Glomerular visceral epithelial cell (primary cell): Measurements from ENCODE around the gene SCAF4.
"Not testable (repeated sequence)": the region's sequence is repeated elsewhere in the genome, so short reads cannot be mapped to it uniquely, and the experiment has no call there.

Source experiments
- DNase-seq: peaks from one replicate; pipeline ENCODE4 v3.0.0-alpha.2; 2016; ENCODE audit errors: extremely low spot score

SCAF4 gene

DNA sequence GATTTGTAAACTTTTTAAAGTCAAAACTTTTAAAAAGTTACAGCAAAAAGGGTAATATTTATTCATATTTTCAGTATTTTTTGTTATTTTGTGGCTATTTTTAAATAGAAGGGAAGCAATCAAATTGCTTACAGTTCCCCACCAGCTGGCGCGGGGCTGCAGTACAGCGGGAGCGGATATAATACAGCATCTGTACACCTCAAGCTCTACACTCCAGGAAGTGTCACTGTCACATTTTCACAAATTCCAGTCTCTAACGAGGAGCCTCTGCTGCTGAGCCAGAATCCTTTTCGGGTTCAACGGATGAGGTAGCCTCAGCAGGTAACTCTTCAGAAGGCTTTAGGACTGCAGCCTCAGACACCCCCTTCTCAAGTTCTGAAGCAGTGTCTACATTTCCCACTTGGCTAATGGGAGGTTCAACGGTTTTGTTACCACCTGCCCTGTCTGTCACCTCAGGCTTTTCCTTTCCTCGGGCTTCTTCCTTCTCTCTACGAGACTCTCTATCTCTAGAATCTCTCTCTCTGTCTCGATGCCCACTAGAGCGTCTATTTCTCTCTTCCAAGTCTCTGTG is 60.7 kb downstream of the SCAF4 start:
- no peak for DNase-seq

DNA sequence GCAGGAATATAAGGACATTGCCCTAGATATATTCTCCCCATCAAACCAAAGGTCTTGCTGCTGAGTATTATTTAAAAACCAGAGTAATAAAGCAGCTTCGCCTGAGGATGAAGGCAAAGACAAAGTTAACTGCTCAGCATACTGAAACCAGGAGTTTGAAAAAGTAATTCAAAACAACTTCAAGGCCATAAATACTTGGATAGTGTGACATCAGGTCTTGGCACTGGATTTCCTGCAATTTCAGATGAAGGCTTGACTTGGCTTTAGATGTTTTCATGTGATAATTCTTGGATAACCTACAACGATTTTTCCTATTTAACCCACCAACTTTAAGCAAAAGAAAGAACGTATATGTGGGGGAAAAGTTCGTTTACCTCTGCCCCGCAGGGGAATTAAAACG is 61.8 kb downstream of the SCAF4 start:
- no peak for DNase-seq

DNA sequence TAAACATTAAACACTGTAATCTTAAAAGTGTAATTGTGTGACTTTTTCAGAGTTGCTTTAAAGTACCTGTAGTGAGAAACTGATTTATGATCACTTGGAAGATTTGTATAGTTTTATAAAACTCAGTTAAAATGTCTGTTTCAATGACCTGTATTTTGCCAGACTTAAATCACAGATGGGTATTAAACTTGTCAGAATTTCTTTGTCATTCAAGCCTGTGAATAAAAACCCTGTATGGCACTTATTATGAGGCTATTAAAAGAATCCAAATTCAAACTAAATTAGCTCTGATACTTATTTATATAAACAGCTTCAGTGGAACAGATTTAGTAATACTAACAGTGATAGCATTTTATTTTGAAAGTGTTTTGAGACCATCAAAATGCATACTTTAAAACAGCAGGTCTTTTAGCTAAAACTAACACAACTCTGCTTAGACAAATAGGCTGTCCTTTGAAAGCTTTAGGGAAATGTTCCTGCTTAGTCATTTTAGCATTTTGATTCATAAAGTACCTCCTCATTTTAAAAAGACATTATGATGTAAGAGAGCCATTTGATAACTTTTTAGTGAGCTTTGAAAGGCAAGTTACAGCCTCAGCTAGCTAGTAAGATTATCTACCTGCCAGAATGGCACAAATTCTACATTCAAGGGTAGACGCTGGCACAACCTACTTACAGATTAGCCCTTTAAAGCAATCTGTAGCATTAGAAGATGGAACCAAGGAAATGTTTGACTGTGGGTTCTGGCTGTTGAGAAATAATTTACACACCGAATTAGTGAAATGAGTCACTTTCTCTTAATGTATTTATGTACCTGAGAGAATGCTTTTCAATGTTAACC is 63.0 kb downstream of the SCAF4 start:
- DNase-seq: no peak

GRCh38 chr21:31667639-31668038 is 64.3 kb downstream of the SCAF4 start:
- no peak for DNase-seq

DNA sequence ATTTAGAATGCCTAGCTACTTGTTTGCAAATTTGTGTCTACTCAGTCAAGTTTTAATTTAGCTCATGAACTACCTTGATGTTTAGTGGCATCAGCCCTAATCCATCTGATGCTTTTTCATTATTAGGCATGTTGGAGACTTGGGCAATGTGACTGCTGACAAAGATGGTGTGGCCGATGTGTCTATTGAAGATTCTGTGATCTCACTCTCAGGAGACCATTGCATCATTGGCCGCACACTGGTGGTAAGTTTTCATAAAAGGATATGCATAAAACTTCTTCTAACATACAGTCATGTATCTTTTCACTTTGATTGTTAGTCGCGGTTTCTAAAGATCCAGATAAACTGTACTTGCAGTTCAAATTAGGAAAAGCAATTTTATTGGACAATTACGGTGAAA is 64.8 kb downstream of the SCAF4 start:
- no peak for DNase-seq

DNA sequence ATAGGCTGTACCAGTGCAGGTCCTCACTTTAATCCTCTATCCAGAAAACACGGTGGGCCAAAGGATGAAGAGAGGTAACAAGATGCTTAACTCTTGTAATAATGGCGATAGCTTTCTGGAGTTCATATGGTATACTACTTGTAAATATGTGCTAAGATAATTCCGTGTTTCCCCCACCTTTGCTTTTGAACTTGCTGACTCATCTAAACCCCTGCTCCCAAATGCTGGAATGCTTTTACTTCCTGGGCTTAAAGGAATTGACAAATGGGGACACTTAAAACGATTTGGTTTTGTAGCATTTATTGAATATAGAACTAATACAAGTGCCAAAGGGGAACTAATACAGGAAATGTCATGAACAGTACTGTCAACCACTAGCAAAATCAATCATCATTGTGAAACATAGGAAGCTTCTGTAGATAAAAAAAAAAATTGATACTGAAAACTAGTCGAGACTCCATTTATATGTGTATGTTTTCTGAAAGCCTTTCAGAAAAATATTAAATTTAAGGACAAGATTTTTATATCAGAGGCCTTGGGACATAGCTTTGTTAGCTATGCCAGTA is 65.4 kb downstream of the SCAF4 start:
- DNase-seq: no peak

GRCh38 chr21:31665869-31666268 is 66.0 kb downstream of the SCAF4 start:
- DNase-seq: not testable (repeated sequence)

GRCh38 chr21:31665397-31665796 is 66.5 kb downstream of the SCAF4 start:
- DNase-seq: peak; percentile 9

GRCh38 chr21:31663584-31664249 is 68.2 kb downstream of the SCAF4 start:
- no peak for DNase-seq

DNA sequence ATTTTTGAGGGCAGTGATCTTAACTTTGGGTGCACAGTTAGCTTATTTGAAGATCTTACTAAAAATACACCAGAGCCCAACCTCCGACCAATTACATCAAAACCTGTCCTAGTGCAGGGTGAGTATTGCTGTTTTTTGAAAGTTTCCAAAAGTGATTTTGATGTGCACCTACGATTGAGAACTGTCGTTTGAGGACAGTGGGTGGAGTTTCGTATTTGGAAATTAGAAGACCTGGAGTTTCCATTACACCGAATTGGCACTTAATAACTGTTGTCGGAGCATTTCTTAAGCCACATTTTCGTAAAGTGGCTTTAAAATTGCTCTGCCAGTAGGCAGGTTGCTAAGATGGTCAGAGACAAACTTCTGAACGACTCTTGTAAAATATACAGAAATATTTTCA is 71.3 kb downstream of the SCAF4 start:
- DNase-seq: no peak

- no peak for DNase-seq
These were observed 71.7 kb downstream of the SCAF4 start for GRCh38 chr21:31660259-31660565.

DNA sequence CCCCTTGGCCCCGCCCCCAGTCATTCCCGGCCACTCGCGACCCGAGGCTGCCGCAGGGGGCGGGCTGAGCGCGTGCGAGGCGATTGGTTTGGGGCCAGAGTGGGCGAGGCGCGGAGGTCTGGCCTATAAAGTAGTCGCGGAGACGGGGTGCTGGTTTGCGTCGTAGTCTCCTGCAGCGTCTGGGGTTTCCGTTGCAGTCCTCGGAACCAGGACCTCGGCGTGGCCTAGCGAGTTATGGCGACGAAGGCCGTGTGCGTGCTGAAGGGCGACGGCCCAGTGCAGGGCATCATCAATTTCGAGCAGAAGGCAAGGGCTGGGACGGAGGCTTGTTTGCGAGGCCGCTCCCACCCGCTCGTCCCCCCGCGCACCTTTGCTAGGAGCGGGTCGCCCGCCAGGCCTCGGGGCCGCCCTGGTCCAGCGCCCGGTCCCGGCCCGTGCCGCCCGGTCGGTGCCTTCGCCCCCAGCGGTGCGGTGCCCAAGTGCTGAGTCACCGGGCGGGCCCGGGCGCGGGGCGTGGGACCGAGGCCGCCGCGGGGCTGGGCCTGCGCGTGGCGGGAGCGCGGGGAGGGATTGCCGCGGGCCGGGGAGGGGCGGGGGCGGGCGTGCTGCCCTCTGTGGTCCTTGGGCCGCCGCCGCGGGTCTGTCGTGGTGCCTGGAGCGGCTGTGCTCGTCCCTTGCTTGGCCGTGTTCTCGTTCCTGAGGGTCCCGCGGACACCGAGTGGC is 72.2 kb downstream of the SCAF4 start, which contains the start of gene SOD1:
SOD1 (plus strand) TSS at position 158 of the 723 bp plus-strand sequence; CDS start at position 235, 77 bp downstream.
- peak; percentile 93 for DNase-seq

- DNase-seq: no peak
These were observed 72.7 kb downstream of the SCAF4 start for GRCh38 chr21:31659286-31659535.

- DNase-seq: no peak
These were observed 73.9 kb downstream of the SCAF4 start for GRCh38 chr21:31658053-31658452.

DNA sequence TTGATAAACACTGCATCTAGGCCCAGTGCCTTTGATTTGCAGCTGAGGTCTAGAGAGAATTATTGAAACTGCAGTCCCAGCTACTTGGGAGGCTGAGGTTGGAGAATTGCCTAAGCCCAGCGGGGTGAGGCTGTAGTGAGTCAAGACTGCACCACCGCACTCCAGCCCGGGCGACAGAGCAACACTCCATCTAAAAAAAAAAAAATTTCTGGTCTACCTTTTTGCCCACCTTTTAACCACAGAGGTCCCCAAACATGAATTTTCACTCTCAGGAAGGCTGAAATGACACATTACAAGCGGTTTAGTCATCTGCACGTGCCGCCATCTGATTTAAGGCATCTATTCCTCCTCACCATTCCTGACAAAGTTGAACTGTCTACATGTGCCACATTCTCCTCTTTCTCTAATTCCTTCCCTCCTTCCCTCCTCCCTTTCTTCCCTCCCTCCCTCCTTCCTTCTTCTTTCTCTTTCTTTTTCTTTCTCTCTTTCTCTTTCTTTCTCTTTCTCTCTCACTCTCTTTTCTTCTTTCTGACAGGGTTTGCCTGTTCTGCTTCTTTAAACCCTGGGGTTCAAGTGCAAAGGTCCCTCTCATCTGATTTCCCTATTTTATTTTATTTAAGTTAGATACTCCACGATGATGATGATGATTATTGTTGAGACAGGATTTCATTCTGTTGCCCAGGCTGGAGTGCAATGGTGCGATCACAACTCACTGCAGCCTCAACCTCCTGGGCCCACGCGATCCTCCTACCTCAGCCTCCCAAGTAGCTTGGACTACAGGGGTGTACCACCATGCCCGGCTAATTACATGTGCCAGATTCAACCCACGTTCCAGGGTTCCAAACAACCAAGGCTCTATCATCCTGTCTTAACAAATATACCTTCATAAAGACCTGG is 75.5 kb downstream of the SCAF4 start:
- no peak for DNase-seq

DNA sequence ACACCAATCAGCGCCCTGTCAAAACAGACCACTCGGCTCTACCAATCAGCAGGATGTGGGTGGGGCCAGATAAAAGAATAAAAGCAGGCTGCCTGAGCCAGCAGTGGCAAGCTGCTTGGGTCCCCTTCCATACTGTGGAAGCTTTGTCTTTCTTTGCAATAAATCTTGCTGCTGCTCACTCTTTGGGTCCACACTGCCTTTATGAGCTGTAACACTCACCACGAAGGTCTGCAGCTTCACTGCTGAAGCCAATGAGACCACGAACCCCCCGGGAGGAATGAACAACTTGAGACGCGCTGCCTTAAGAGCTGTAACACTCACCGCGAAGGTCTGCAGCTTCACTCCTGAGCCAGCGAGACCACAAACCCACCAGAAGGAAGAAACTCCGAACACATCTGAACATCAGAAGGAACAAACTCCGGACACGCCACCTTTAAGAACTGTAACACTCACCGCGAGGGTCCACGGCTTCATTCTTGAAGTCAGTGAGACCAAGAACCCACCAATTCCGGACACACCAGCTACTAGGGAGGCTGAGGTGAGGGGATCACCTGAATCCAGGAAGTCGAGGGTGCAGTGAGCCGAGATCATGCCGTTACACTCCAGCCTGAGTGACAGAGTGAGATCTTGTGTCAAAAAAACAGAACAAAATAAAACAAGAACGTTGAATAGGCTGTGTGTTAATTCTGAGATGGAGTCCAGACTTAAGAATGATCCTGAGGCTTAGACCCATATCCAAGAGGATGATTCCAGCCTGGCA is 76.9 kb downstream of the SCAF4 start:
- not testable (repeated sequence) for DNase-seq

GRCh38 chr21:31654340-31654739 is 77.6 kb downstream of the SCAF4 start:
- DNase-seq: no peak

- DNase-seq: not testable (repeated sequence)
These were observed 80.4 kb downstream of the SCAF4 start for GRCh38 chr21:31651491-31651890.

- no peak for DNase-seq
These were observed 81.0 kb downstream of the SCAF4 start for GRCh38 chr21:31650930-31651329.

GRCh38 chr21:31647650-31648049 is 84.3 kb downstream of the SCAF4 start:
- no peak for DNase-seq

DNA sequence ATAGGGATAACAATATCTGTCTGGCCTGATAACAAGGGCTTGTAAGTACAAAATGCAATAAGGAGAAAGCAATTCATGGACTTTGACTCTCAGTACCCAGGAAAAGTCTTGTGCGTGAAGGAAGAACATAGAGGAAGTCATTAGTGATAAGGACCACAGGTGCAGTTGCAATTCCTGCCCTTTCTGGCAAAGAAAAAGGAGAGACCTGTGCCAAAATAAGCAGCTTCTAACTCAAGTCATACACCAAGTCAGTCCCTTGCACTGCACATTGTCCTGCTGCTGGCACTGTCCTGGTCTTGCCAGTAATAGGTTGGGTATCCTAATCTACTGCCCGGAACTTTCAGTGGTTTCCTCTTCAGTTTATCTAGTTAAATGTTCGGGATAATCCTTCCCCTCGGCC is 87.3 kb downstream of the SCAF4 start:
- no peak for DNase-seq
